Measurements from ENCODE around the gene SFPQ. TPM values are rescaled to one million over a fixed set of nuclear protein-coding genes. Genes with fewer than 3 reads are reported as not detected.
"Not testable (repeated sequence)": the region's sequence is repeated elsewhere in the genome, so short reads cannot be mapped to it uniquely, and the experiment has no call there.

The SFPQ gene
- total RNA-seq, 1 donor from 2014 or later: 130 TPM

GRCh38 chr1:35177237-35177786 is 15.6 kb downstream of the SFPQ start:
- no peaks in the 10 kb centered on the region for H3K9me3 ChIP-seq (ENCODE audit: control insufficient read depth in 3 of 3, low read length in 3 of 3)
- H3K36me3 ChIP-seq (ENCODE audit: control insufficient read depth in 3 of 3, insufficient read depth in 3 of 3, low read length in 3 of 3): peaks cover 29 to 70% (median 63%) of the 10 kb centered on the region in 3 donors
- no peak overlapping the region for H3K4me3 ChIP-seq (ENCODE audit: low read length in 3 of 3)

GRCh38 chr1:35175602-35176001 is 17.3 kb downstream of the SFPQ start:
- no peaks in the 10 kb centered on the region for H3K27me3 ChIP-seq (ENCODE audit: control insufficient read depth in 3 of 3, insufficient read depth in 3 of 3, low read length in 3 of 3)
- no peak overlapping the region for H3K4me3 ChIP-seq (ENCODE audit: low read length in 3 of 3)
- H3K27ac ChIP-seq (ENCODE audit: low read depth, low read length): no peak overlapping the region
- H3K36me3 ChIP-seq (ENCODE audit: control insufficient read depth in 3 of 3, insufficient read depth in 3 of 3, low read length in 3 of 3): peaks cover 17 to 53% (median 50%) of the 10 kb centered on the region in 3 donors
- peaks cover 3 to 12% (median 10%) of the 10 kb centered on the region in 3 donors for H3K4me1 ChIP-seq (ENCODE audit: control insufficient read depth in 3 of 3, insufficient read depth in 3 of 3, low read length in 3 of 3)
- H3K9ac ChIP-seq (ENCODE audit: low read depth in 1 of 3, low read length in 3 of 3): no peak overlapping the region
- no peaks in the 10 kb centered on the region for H3K9me3 ChIP-seq (ENCODE audit: control insufficient read depth in 3 of 3, low read length in 3 of 3)

More at GRCh38 chr1:35177237-35177786, 15.6 kb downstream of the SFPQ start:
- Histone ChIP-seq H3K9ac (ENCODE audit: low read depth in 1 of 3, low read length in 3 of 3) (no peak overlapping the region), H3K27ac (ENCODE audit: low read depth, low read length) (no peak overlapping the region), H3K4me1 (ENCODE audit: control insufficient read depth in 3 of 3, insufficient read depth in 3 of 3, low read length in 3 of 3) (peaks cover 10 to 19% (median 12%) of the 10 kb centered on the region in 3 donors), H3K27me3 (ENCODE audit: control insufficient read depth in 3 of 3, insufficient read depth in 3 of 3, low read length in 3 of 3) (no peaks in the 10 kb centered on the region)

GRCh38 chr1:35175098-35175576 is 17.8 kb downstream of the SFPQ start:
- H3K9me3 ChIP-seq (ENCODE audit: control insufficient read depth in 3 of 3, low read length in 3 of 3): no peaks in the 10 kb centered on the region
- H3K27me3 ChIP-seq (ENCODE audit: control insufficient read depth in 3 of 3, insufficient read depth in 3 of 3, low read length in 3 of 3): no peaks in the 10 kb centered on the region
- peaks cover 16 to 48% (median 45%) of the 10 kb centered on the region in 3 donors for H3K36me3 ChIP-seq (ENCODE audit: control insufficient read depth in 3 of 3, insufficient read depth in 3 of 3, low read length in 3 of 3)
- H3K4me1 ChIP-seq (ENCODE audit: control insufficient read depth in 3 of 3, insufficient read depth in 3 of 3, low read length in 3 of 3): peaks cover 2 to 12% (median 6%) of the 10 kb centered on the region in 3 donors
- H3K27ac ChIP-seq (ENCODE audit: low read depth, low read length): no peak overlapping the region
- no peak overlapping the region for H3K9ac ChIP-seq (ENCODE audit: low read depth in 1 of 3, low read length in 3 of 3)
- no peak overlapping the region for H3K4me3 ChIP-seq (ENCODE audit: low read length in 3 of 3)

GRCh38 chr1:35173909-35174540 is 18.9 kb downstream of the SFPQ start:
- Histone ChIP-seq H3K9me3 (ENCODE audit: control insufficient read depth in 3 of 3, low read length in 3 of 3) (no peaks in the 10 kb centered on the region), H3K9ac (ENCODE audit: low read depth in 1 of 3, low read length in 3 of 3) (no peak overlapping the region), H3K27me3 (ENCODE audit: control insufficient read depth in 3 of 3, insufficient read depth in 3 of 3, low read length in 3 of 3) (no peaks in the 10 kb centered on the region), H3K4me3 (ENCODE audit: low read length in 3 of 3) (no peak overlapping the region), H3K4me1 (ENCODE audit: control insufficient read depth in 3 of 3, insufficient read depth in 3 of 3, low read length in 3 of 3) (peaks cover 0 to 3% (median 0%) of the 10 kb centered on the region in 3 donors), H3K27ac (ENCODE audit: low read depth, low read length) (no peak overlapping the region), H3K36me3 (ENCODE audit: control insufficient read depth in 3 of 3, insufficient read depth in 3 of 3, low read length in 3 of 3) (peaks cover 16 to 42% (median 38%) of the 10 kb centered on the region in 3 donors)

GRCh38 chr1:35173491-35173890 is 19.5 kb downstream of the SFPQ start:
- H3K9ac ChIP-seq (ENCODE audit: low read depth in 1 of 3, low read length in 3 of 3): no peak overlapping the region

GRCh38 chr1:35172022-35172421 is 20.9 kb downstream of the SFPQ start:
- Histone ChIP-seq H3K36me3 (ENCODE audit: control insufficient read depth in 3 of 3, insufficient read depth in 3 of 3, low read length in 3 of 3) (peaks cover 11 to 25% (median 22%) of the 10 kb centered on the region in 3 donors), H3K4me1 (ENCODE audit: control insufficient read depth in 3 of 3, insufficient read depth in 3 of 3, low read length in 3 of 3) (no peaks in the 10 kb centered on the region), H3K27ac (ENCODE audit: low read depth, low read length) (no peak overlapping the region), H3K27me3 (ENCODE audit: control insufficient read depth in 3 of 3, insufficient read depth in 3 of 3, low read length in 3 of 3) (no peaks in the 10 kb centered on the region), H3K9ac (ENCODE audit: low read depth in 1 of 3, low read length in 3 of 3) (no peak overlapping the region), H3K4me3 (ENCODE audit: low read length in 3 of 3) (no peak overlapping the region), H3K9me3 (ENCODE audit: control insufficient read depth in 3 of 3, low read length in 3 of 3) (no peaks in the 10 kb centered on the region)

More at GRCh38 chr1:35173491-35173890, 19.5 kb downstream of the SFPQ start:
- H3K27ac ChIP-seq (ENCODE audit: low read depth, low read length): no peak overlapping the region
- no peak overlapping the region for H3K4me3 ChIP-seq (ENCODE audit: low read length in 3 of 3)
- no peaks in the 10 kb centered on the region for H3K4me1 ChIP-seq (ENCODE audit: control insufficient read depth in 3 of 3, insufficient read depth in 3 of 3, low read length in 3 of 3)
- peaks cover 16 to 38% (median 36%) of the 10 kb centered on the region in 3 donors for H3K36me3 ChIP-seq (ENCODE audit: control insufficient read depth in 3 of 3, insufficient read depth in 3 of 3, low read length in 3 of 3)
- no peaks in the 10 kb centered on the region for H3K9me3 ChIP-seq (ENCODE audit: control insufficient read depth in 3 of 3, low read length in 3 of 3)
- no peaks in the 10 kb centered on the region for H3K27me3 ChIP-seq (ENCODE audit: control insufficient read depth in 3 of 3, insufficient read depth in 3 of 3, low read length in 3 of 3)

GRCh38 chr1:35171579-35171978 is 21.4 kb downstream of the SFPQ start:
- Histone ChIP-seq H3K9me3 (ENCODE audit: control insufficient read depth in 3 of 3, low read length in 3 of 3) (no peaks in the 10 kb centered on the region), H3K27ac (ENCODE audit: low read depth, low read length) (no peak overlapping the region), H3K36me3 (ENCODE audit: control insufficient read depth in 3 of 3, insufficient read depth in 3 of 3, low read length in 3 of 3) (peaks cover 10 to 21% (median 19%) of the 10 kb centered on the region in 3 donors), H3K4me3 (ENCODE audit: low read length in 3 of 3) (no peak overlapping the region), H3K27me3 (ENCODE audit: control insufficient read depth in 3 of 3, insufficient read depth in 3 of 3, low read length in 3 of 3) (no peaks in the 10 kb centered on the region), H3K9ac (ENCODE audit: low read depth in 1 of 3, low read length in 3 of 3) (no peak overlapping the region), H3K4me1 (ENCODE audit: control insufficient read depth in 3 of 3, insufficient read depth in 3 of 3, low read length in 3 of 3) (no peaks in the 10 kb centered on the region)

- Histone ChIP-seq H3K36me3 (ENCODE audit: control insufficient read depth in 3 of 3, insufficient read depth in 3 of 3, low read length in 3 of 3) (no peaks in the 10 kb centered on the region), H3K27ac (ENCODE audit: low read depth, low read length) (no peak overlapping the region), H3K4me1 (ENCODE audit: control insufficient read depth in 3 of 3, insufficient read depth in 3 of 3, low read length in 3 of 3) (no peaks in the 10 kb centered on the region), H3K9me3 (ENCODE audit: control insufficient read depth in 3 of 3, low read length in 3 of 3) (no peaks in the 10 kb centered on the region), H3K9ac (ENCODE audit: low read depth in 1 of 3, low read length in 3 of 3) (no peak overlapping the region), H3K27me3 (ENCODE audit: control insufficient read depth in 3 of 3, insufficient read depth in 3 of 3, low read length in 3 of 3) (no peaks in the 10 kb centered on the region), H3K4me3 (ENCODE audit: low read length in 3 of 3) (no peak overlapping the region)
Observed at GRCh38 chr1:35164893-35165292, 28.1 kb downstream of the SFPQ start.

- no peaks in the 10 kb centered on the region for H3K36me3 ChIP-seq (ENCODE audit: control insufficient read depth in 3 of 3, insufficient read depth in 3 of 3, low read length in 3 of 3)
- no peak overlapping the region for H3K27ac ChIP-seq (ENCODE audit: low read depth, low read length)
- H3K9ac ChIP-seq (ENCODE audit: low read depth in 1 of 3, low read length in 3 of 3): no peak overlapping the region
- no peaks in the 10 kb centered on the region for H3K9me3 ChIP-seq (ENCODE audit: control insufficient read depth in 3 of 3, low read length in 3 of 3)
- no peaks in the 10 kb centered on the region for H3K27me3 ChIP-seq (ENCODE audit: control insufficient read depth in 3 of 3, insufficient read depth in 3 of 3, low read length in 3 of 3)
- H3K4me1 ChIP-seq (ENCODE audit: control insufficient read depth in 3 of 3, insufficient read depth in 3 of 3, low read length in 3 of 3): peaks cover 0 to 2% (median 0%) of the 10 kb centered on the region in 3 donors
- H3K4me3 ChIP-seq (ENCODE audit: low read length in 3 of 3): no peak overlapping the region
Observed at GRCh38 chr1:35151220-35151619, 41.7 kb downstream of the SFPQ start.

GRCh38 chr1:35145892-35146549 is 46.9 kb downstream of the SFPQ start:
- not testable (repeated sequence) for H3K4me1 ChIP-seq (ENCODE audit: control insufficient read depth in 3 of 3, insufficient read depth in 3 of 3, low read length in 3 of 3); H3K9me3 ChIP-seq (ENCODE audit: control insufficient read depth in 3 of 3, low read length in 3 of 3); H3K27ac ChIP-seq (ENCODE audit: low read depth, low read length); H3K27me3 ChIP-seq (ENCODE audit: control insufficient read depth in 3 of 3, insufficient read depth in 3 of 3, low read length in 3 of 3); H3K36me3 ChIP-seq (ENCODE audit: control insufficient read depth in 3 of 3, insufficient read depth in 3 of 3, low read length in 3 of 3)
- Histone ChIP-seq H3K4me3 (ENCODE audit: low read length in 3 of 3) (peak overlapping the region; percentile 30 to 54 (median 54)), H3K9ac (ENCODE audit: low read depth in 1 of 3, low read length in 3 of 3) (peak overlapping the region in 2 of 3 donors; percentile 10 to 64)
